NCI-H446 treated with DMSO at 0.1 percent for 48 hours (cell line): ENCODE measurements around the gene ATM.

Source experiments
- DNase-seq: peaks from one replicate; lab custom pipeline; 2025; lab: John Stamatoyannopoulos, UW

ATM gene

DNA sequence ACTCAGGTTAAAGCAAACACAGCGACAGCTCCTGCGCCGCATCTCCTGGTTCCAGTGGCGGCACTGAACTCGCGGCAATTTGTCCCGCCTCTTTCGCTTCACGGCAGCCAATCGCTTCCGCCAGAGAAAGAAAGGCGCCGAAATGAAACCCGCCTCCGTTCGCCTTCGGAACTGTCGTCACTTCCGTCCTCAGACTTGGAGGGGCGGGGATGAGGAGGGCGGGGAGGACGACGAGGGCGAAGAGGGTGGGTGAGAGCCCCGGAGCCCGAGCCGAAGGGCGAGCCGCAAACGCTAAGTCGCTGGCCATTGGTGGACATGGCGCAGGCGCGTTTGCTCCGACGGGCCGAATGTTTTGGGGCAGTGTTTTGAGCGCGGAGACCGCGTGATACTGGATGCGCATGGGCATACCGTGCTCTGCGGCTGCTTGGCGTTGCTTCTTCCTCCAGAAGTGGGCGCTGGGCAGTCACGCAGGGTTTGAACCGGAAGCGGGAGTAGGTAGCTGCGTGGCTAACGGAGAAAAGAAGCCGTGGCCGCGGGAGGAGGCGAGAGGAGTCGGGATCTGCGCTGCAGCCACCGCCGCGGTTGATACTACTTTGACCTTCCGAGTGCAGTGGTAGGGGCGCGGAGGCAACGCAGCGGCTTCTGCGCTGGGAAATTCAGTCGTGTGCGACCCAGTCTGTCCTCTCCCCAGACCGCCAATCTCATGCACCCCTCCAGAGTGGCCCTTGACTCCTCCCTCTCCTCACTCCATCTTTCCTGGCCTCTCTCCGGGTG is at the start of gene ATM, which contains the start of gene NPAT:
Gene ATM, plus strand, starts transcription at position 494 of the 774 bp plus-strand sequence. CDS start 4,558 bp downstream, outside the sequence.
Gene NPAT, minus strand, starts transcription at position 65 of the 774 bp plus-strand sequence. CDS start 102 bp downstream, outside the sequence.
- peak; percentile 99 for DNase-seq

- no peak for DNase-seq
Measured at GRCh38 chr11:108177570-108177969, 45.3 kb upstream of the ATM start.

GRCh38 chr11:108193725-108194124 is 29.1 kb upstream of the ATM start:
- no peak for DNase-seq

DNA sequence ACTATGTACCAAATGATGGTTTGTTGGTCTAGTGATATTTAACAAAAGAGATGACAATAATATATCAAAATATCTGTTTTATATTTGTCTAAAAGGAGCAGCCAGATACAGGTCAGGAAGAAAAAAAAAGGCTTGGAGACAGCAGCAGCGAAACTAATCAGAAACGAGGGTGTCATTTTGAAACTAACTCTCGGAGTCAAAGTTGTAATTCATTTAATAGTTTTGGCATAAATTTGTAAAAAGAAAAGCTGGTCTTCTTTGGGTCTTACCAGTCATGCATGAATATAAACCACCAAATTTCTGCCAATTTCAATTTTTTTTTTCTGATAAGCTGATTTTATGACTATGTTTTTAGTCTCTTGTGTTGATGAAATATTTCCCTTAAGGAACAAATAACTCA is 26.0 kb upstream of the ATM start:
- DNase-seq = no peak

GRCh38 chr11:108197351-108197750 is 25.5 kb upstream of the ATM start:
- no peak for DNase-seq

DNA sequence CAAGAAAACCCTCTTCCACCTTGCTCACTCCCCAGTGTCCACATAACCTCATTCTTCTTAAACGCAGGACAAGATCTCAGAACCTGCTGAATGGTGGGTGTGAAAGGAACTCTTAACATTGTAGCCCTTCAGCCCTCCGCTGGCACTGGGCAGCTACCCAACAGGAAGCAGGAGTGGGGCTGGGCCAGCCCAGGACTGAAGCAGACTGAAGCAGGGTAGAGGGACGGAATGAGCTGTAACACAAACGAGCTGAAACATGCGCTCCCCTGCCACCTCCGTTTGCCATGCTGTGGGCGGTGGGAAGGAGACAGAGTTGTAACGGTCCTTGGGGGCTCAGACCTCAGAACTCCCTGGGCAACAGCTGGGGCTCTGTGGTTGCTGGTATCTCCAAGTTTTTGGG is 24.0 kb upstream of the ATM start:
- no peak for DNase-seq

- DNase-seq = no peak
Measured at GRCh38 chr11:108199446-108200321, 23.2 kb upstream of the ATM start.

GRCh38 chr11:108203075-108203474 is 19.8 kb upstream of the ATM start:
- no peak for DNase-seq

GRCh38 chr11:108204376-108204775 is 18.5 kb upstream of the ATM start:
- no peak for DNase-seq

DNA sequence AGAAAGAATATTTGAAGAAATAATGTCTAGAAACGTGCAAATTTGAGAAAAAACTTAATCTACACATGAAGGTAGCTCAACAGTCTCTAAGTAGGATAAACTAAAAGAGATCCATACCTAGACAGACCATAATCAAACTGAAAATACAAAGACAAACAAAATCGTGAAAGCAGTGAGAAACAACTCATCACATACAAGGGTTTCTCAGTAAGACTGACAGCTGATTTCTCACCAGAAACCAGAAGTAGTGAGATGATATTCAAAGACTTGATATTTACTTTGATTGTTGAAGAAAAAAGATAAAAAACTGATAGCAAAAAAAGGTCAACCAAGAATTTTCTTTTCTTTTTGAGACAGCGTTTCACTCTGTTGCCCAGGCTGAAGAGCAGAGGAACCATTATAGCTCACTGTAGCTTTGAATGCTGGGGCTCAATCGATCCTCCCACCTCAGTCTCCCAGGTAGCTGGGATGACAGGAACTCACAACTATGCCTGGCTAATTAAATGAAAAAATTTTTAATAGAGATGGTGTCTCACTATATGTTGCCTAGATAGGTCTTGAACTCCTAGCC is 17.9 kb upstream of the ATM start:
- DNase-seq = no peak

DNA sequence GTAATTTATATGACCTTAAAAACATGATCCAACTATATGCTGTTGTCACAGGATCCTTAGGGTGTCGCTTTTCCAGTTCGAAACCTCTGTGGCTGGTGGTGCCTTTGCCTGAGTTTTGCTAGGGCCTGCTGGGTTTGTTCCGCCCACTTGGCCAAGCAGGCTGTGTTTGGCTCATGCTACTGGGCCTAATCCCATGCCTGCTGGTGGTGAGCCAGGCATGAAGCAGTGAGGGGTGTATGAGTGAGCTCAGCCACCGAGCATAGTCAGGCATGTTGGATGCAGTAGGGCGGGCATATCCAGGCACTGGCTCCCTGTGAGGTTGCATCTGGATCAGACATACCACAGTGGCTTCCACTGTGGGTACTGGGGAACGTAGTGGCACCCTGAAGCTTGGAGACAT is 16.7 kb upstream of the ATM start:
- DNase-seq = peak; percentile 29

GRCh38 chr11:108206969-108207682 is 15.7 kb upstream of the ATM start:
- no peak for DNase-seq

- no peak for DNase-seq
Measured at GRCh38 chr11:108207683-108208060, 15.2 kb upstream of the ATM start.

DNA sequence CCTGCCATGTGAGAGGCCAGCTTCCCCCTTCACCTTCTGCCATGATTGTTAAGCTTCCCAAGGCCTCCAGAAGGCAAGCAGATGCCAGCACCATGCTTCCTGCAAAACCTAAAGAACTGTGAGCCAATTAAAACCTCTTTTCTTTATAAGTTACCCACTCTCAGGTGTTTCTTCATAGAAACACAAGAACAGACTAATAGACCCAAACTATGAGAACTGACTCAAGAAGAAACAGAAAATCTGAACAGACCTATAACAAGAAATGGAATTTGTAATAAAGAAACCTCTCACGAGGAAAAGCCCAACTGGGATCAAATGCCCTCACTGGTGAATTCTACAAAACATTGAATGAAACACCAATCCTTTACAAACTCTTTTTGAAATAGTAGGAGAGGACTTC is 12.4 kb upstream of the ATM start:
- no peak for DNase-seq

- no peak for DNase-seq
Measured at GRCh38 chr11:108213784-108214183, 9.1 kb upstream of the ATM start.

- no peak for DNase-seq
Measured at GRCh38 chr11:108216988-108217387, 5.9 kb upstream of the ATM start.

- no peak for DNase-seq
Measured at GRCh38 chr11:108218455-108218854, 4.4 kb upstream of the ATM start.

- DNase-seq = no peak
Measured at GRCh38 chr11:108218912-108219783, 3.7 kb upstream of the ATM start.

- no peak for DNase-seq
Measured at GRCh38 chr11:108220721-108221336, 2.0 kb upstream of the ATM start.

GRCh38 chr11:108221371-108221770 is 1.5 kb upstream of the ATM start:
- no peak for DNase-seq
